GM18867 (cell line): Measurements from ENCODE around the gene SLC15A5.

ENCODE experiments used
- ATAC-seq: cut with Tn5 transposase; IDR thresholded peaks from one replicate; pipeline ENCODE4 v1.9.1; 2021; ENCODE audit warnings: mild to moderate bottlenecking, moderate library complexity; ENCODE audit not compliant: unreplicated experiment

Gene SLC15A5

GRCh38 chr12:16184681-16185080 lies 92.8 kb downstream of the SLC15A5 start:
- ATAC-seq: no peak

DNA sequence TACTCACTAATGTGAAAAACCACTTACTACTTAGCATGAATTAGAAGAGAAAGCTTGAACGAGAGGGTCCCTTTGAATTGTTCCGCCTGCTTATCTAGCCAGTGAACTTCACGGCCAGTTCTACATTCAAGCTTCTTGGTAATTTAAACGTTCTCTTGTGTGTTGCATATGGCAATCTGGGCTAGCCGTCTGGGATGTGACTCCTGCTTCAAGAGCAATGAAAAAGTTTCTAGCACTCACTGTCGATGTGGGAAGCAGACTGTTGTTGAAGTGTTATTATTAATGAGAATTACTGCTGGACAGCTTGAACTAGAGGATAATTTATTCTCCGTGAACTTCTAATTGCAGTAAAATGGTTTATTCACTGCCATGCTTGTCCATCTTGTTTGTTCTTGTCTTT lies 93.9 kb downstream of the SLC15A5 start:
- ATAC-seq: no peak

GRCh38 chr12:16175840-16176239 lies 101.6 kb downstream of the SLC15A5 start:
- ATAC-seq: no peak

DNA sequence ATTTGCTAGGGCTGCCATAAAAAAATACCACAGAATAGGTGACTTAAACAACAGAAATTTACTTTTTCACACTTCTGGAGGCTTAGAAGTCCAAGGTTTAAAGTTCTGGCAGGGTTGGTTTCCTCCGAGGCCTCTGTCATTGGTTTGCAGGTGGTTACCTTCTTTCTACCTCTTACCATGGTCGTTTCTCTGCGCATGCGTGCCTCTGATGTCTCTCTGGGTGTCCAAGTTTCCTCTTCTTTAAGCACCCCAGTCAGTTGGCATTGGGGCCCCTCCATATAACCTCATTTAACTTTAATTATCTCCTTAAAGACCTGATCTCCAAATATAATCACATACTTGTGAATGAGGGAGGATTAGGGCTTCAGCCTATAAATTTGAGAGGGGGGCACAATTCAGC lies 103.2 kb downstream of the SLC15A5 start:
- ATAC-seq: no peak

GRCh38 chr12:16171348-16171747 lies 106.1 kb downstream of the SLC15A5 start:
- ATAC-seq: no peak

DNA sequence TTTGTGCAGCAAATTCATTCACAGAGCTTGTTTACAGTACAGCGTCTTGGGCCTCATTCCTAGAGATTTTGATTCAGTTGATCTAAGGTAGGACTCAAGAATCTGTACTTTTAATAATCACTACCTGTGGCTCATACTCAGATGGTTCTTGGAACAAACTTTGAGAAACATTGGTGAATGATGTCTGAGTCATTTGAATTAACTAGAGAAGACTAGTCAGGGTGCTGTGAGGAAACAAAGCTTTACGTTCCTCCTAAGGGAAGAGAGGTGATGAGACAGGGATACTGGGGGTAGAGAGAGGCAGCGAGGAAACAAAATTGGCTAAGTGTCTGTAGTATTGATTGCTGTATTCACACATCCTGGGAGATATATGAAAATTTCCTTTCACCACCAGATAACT lies 109.4 kb downstream of the SLC15A5 start:
- no peak for ATAC-seq

DNA sequence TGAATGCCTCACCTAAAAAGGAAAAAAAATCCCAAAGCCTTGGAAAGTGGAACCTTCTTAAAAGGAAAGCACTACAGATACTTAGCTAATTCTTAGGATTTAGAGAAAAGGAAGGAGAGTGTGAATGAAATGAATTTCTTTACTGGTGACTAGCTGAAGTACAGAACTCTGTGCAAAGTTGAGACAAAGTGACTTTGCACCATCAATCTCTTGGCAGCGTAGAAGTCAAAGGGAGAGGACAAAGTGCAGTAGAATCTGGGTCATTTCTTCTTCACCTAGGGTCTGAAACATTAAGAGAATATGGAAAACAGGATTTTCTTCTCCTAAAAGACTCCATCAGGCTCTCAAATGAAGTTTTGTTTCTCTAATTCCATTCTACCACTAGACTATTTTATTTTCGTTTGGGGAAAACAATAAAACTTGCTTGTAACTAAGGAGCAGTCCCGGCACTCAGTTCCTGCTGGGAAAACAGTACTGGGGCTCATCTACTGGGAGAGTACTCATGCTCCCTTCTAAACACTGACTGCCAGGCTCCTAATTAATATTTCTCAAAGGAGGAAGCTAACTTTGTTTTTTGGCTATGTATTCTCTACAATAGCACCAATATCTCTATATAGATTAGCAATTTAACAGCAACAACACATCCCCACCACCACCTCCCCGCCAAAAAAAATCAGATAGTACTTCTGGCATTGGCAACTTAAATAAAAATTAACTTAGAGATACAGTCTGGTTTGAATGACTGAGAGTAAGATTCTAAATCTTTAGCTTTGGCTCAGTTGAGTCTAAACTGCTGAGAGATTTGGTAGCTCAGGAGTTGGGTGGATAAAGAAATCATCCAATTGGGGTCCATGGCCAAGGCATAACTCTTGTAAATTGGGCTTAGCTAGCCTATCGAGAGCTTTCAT lies 110.7 kb downstream of the SLC15A5 start:
- ATAC-seq: no peak

DNA sequence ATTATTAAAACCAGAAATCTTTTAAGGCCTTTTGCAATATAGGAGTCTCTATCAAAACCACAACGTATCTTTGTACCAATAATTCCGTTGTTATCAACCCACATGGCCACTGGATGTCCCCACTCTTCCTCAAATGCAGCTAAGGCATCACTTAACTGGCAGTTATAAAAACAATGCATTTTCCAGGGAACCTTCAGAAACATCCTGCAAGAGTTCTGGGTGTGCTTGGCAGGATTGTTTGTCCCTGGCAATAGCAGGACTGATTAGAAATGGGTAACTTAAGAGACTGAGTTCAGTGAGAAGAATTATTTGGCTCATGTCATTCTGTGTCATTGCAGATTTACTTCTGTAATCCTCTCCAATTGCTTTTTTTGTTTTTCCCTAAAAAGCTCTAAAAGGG lies 112.0 kb downstream of the SLC15A5 start:
- peak; percentile 59 for ATAC-seq

GRCh38 chr12:16163901-16164300 lies 113.6 kb downstream of the SLC15A5 start:
- no peak for ATAC-seq

DNA sequence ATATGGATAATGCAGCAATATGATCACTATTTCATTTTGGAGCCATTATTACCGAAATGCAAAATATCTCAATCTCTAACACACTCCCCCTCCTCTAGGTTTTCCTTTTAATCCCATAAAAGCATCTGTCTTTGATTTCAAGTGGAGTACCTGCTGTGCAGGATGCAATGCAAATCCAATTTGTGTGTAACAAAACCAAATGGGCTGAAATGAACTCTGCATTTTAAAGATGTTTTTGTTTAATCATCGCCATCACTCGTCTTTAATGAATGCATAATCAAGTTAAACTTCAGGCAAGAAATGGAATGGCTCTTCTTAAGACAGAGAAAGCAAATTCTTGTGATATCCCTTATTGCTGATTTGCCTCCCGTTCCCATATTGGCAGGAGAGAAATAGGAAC lies 114.3 kb downstream of the SLC15A5 start:
- ATAC-seq: no peak

GRCh38 chr12:16159571-16159970 lies 117.9 kb downstream of the SLC15A5 start:
- no peak for ATAC-seq

DNA sequence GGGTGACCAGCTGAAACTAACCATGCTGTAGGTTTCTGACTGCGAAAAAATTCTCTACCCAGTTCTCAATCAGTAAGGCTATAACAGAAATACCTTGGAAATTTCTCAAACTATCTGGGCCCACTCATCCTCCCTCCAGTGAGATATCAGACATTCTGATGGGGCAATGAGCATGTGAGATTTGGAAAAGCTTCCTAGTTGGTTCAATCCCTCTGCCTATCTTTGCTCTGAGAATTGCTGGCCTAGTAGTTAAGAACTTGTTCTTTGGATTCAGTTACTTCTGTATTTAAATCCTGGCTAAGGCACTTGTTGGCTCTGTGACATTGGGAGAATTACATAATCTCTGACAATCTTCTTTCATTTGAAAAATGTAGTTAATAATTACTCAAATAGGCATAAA lies 119.4 kb downstream of the SLC15A5 start:
- ATAC-seq: no peak

DNA sequence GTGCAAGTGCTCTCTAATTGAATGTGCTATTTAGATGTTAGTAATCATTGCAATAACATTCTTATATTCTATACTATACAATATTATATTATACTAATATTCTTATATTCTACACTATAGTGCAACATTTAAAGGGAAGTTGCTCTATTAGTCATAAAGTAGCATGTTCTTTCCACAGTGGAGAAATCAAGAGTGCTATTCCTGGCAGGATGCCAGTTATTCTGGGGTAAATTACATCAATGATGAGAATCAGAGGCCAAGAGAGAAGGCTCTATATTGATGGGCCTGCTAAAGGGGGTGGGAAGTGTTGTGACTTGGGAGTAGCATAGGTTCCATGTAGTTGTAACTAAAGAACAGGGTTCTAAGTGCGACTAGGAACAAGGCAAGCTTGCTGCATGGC lies 121.5 kb downstream of the SLC15A5 start:
- ATAC-seq: no peak

DNA sequence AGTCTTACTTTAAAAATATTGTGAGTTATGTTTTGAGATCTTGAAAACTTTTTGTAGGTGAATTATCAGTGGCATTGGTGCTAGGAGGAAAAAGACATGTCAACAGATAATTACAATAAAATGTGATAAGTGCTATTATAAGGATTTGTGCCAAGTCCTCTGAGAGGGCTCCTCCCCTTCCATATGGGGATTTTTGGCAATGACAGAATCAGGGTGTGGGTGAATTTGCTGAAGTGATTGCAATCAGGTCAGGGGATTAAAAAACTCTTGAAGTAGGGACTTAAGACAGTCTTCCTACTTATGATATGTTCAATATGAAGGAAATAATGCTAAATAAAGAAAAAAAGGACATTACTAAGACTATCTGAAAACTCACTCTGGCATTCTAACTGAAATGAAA lies 122.5 kb downstream of the SLC15A5 start:
- no peak for ATAC-seq

GRCh38 chr12:16152885-16153673 lies 124.4 kb downstream of the SLC15A5 start:
- ATAC-seq: no peak

- ATAC-seq: no peak
Measured at GRCh38 chr12:16150276-16150675, 127.2 kb downstream of the SLC15A5 start.

DNA sequence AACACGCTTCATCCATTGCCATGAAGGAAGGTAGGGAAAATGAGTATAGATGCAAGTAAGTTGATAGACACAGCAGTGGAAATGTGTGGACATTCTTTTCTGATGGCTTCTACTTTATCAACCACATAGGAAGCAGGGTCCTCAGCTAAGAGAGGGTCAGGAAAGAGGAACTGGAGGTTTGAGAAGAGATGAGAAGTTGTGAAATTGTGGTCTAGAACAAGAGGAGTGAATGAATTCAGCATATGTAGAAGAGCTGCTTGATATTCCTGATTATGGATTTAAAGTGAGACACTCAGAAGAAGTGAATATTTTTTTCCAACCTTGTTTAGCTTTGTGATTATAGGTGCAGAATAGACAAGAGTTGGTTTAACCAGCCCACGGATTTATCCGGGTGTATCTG lies 128.5 kb downstream of the SLC15A5 start:
- no peak for ATAC-seq
